NCI-H526 treated with DMSO at 0.1 percent for 48 hours (cell line): ENCODE results near the gene COL18A1.
"Not testable (repeated sequence)": the region's sequence is repeated elsewhere in the genome, so short reads cannot be mapped to it uniquely, and the experiment has no call there.

Experiments used
- DNase-seq: peaks from one replicate; lab custom pipeline; 2025; lab: John Stamatoyannopoulos, UW

Gene COL18A1

GRCh38 chr21:45427331-45428271 lies 22.6 kb downstream of the COL18A1 start:
- DNase-seq = no peak

GRCh38 chr21:45428534-45428933 lies 23.6 kb downstream of the COL18A1 start:
- DNase-seq = no peak

GRCh38 chr21:45429221-45430175 lies 24.5 kb downstream of the COL18A1 start:
- DNase-seq = no peak

- no peak for DNase-seq
Measured at GRCh38 chr21:45430521-45431501, 25.8 kb downstream of the COL18A1 start.

GRCh38 chr21:45431781-45432572 lies 27.0 kb downstream of the COL18A1 start:
- no peak for DNase-seq

- DNase-seq = no peak
Measured at GRCh38 chr21:45432575-45433255, 27.8 kb downstream of the COL18A1 start.

GRCh38 chr21:45433301-45433700 lies 28.3 kb downstream of the COL18A1 start:
- DNase-seq = no peak

GRCh38 chr21:45433911-45434644 lies 29.1 kb downstream of the COL18A1 start:
- DNase-seq = no peak

- no peak for DNase-seq
Measured at GRCh38 chr21:45434645-45435217, 29.8 kb downstream of the COL18A1 start.

GRCh38 chr21:45435405-45435981 lies 30.5 kb downstream of the COL18A1 start:
- DNase-seq = no peak

GRCh38 chr21:45436351-45437065 lies 31.5 kb downstream of the COL18A1 start:
- no peak for DNase-seq

GRCh38 chr21:45437844-45438243 lies 32.9 kb downstream of the COL18A1 start:
- DNase-seq = not testable (repeated sequence)

GRCh38 chr21:45438391-45439145 lies 33.6 kb downstream of the COL18A1 start:
- DNase-seq = no peak

GRCh38 chr21:45439161-45439872 lies 34.4 kb downstream of the COL18A1 start:
- DNase-seq = peak; percentile 43

- no peak for DNase-seq
Measured at GRCh38 chr21:45439901-45440461, 35.0 kb downstream of the COL18A1 start.

GRCh38 chr21:45440736-45441350 lies 35.9 kb downstream of the COL18A1 start:
- no peak for DNase-seq
